ENCODE data around the gene TM9SF1. TPM values are rescaled to one million over a fixed set of nuclear protein-coding genes. Genes with fewer than 3 reads are reported as not detected.

Gene TM9SF1
- total and polyA plus RNA-seq, 12 donors = 10.8 to 36.4 (median 18.7) TPM

GRCh38 chr14:24182110-24182882 is 12.9 kb downstream of the TM9SF1 start:
- Histone ChIP-seq H3K27me3 (no peaks in the 10 kb centered on the region), H3K9me3 (no peaks in the 10 kb centered on the region), H3K4me3 (no peak overlapping the region), H3K27ac (no peak overlapping the region), H3K4me1 (peaks cover 0 to 22% (median 14%) of the 10 kb centered on the region in 9 donors), H3K36me3 (peaks cover 0 to 100% (median 36%) of the 10 kb centered on the region in 9 donors)
- WGBS, 2 donors = 82 to 89% methylated on average over 14 of the region's 14 CpGs
- no peak for ATAC-seq
- DNase-seq = no peak
- no peak for TF ChIP-seq CTCF (IDR thresholded peaks at IDR 0.05)
- intact Hi-C loops (cut with DNase I) = no loop called here

GRCh38 chr14:24181371-24182077 is 13.7 kb downstream of the TM9SF1 start:
- H3K9me3 ChIP-seq = no peaks in the 10 kb centered on the region
- peaks cover 0 to 19% (median 12%) of the 10 kb centered on the region in 9 donors for H3K4me1 ChIP-seq
- no peaks in the 10 kb centered on the region for H3K27me3 ChIP-seq
- H3K27ac ChIP-seq = no peak overlapping the region
- peaks cover 0 to 100% (median 43%) of the 10 kb centered on the region in 9 donors for H3K36me3 ChIP-seq
- 90 to 92% methylated on average over 19 of the region's 19 CpGs for WGBS, 2 donors
- no peak for TF ChIP-seq CTCF (IDR thresholded peaks at IDR 0.05)
- ATAC-seq (no peak), DNase-seq (no peak)
- H3K4me3 ChIP-seq = no peak overlapping the region
- intact Hi-C loops (cut with DNase I) = no loop called here

DNA sequence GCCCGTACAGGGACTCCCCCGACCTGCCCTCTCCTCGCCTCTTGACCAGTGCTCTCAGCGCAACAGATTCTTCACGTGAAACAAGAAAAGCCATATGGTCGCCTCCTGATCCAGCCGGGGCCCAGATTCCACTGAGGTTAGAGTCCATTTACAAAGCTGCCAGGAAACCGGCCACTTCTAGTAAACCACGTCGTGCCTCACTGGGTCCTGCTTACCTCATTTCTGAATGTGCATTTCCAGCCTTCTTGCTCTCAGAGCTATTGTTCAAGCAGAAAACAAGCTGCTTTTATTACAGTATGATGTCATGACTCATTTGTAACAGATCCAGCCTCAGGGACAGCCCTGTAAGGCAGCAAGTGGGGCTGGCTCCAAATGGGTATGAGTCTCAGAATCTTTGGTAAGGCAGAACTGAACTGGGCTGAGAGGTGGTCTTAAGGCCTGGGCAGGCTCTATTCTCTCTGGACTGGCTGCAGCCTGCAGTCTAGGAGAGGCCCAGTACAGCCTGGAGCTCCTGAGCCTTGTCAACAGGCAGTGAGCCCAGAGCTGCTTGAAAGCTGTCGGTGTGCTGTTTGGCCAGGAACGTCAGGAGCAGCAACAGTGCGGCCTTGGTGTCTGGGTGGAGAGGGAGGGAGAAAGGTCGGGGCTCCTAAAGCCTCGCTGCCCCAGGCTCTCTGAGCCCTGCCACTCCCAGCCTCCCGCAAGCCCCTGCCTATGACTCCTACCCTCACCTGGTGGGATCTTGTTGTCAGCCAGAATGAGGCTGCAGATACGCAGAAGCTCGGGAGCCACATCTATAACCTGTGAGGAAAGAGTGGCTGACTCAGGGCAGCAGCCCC is 15.1 kb downstream of the TM9SF1 start:
- H3K4me1 ChIP-seq = peaks cover 0 to 19% (median 12%) of the 10 kb centered on the region in 9 donors
- TF ChIP-seq CTCF (IDR thresholded peaks at IDR 0.05) = no peak
- peak overlapping the region; percentile 31 to 77 (median 64) for H3K27ac ChIP-seq
- peaks cover 0 to 99% (median 43%) of the 10 kb centered on the region in 9 donors for H3K36me3 ChIP-seq
- H3K4me3 ChIP-seq = no peak overlapping the region
- DNase-seq (no peak), ATAC-seq (peak in 7 of 8 donors; percentile 18 to 79 (median 43))
- intact Hi-C loops (cut with DNase I) = no loop called here
- H3K9me3 ChIP-seq = no peaks in the 10 kb centered on the region
- 77 to 84% methylated on average over 18 of the region's 18 CpGs for WGBS, 2 donors
- no peaks in the 10 kb centered on the region for H3K27me3 ChIP-seq
